Panc1 (cell line): ENCODE measurements around the gene DPP9. TPM values are rescaled to one million over a fixed set of nuclear protein-coding genes. Genes with fewer than 3 reads are reported as not detected.

Experiments
- ATAC-seq: fragments of 200-7000 bp; cut with Tn5 transposase; 2 replicates; pipeline ENCODE4 v1.9.1; 2020; ENCODE audit warnings: mild to moderate bottlenecking, moderate library complexity
- BruUV-seq: library from RNA; stranded (reverse); fragments of 400-500 nt; replicated peaks from 2 replicates; lab custom pipeline; 2021; lab: Mats Ljungman, UMichigan
- CTCF ChIA-PET: fragments of 300-600 bp; sonication (Branson Sonifier 250); formaldehyde crosslinking; loops from one replicate; lab custom pipeline; 2022; ENCODE audit warnings: antibody characterized with exemption; lab: Charles Lee
- POLR2A ChIA-PET: fragments of 300-600 bp; sonication (Branson Sonifier 250); formaldehyde crosslinking; loops from one replicate; lab custom pipeline; 2022; ENCODE audit warnings: antibody characterized with exemption; lab: Charles Lee
- DNase-seq: peaks from one replicate; pipeline ENCODE4 v3.0.0-alpha.2; 2010; ENCODE audit warnings: low read depth, low spot score
- H3K27ac ChIP-seq: 2 replicates; pipeline ENCODE4 v1.5.1; 2011; ENCODE audit warnings: mild to moderate bottlenecking, low read length, inconsistent platforms
- H3K27me3 ChIP-seq: fragments of 200-500 bp; sonication (Bioruptor generic); 2 replicates; pipeline ENCODE4 v1.6.0; 2014; ENCODE audit warnings: low read length, inconsistent platforms; ENCODE audit not compliant: control insufficient read depth, insufficient read depth
- H3K36me3 ChIP-seq: fragments of 200-500 bp; sonication (Bioruptor generic); 2 replicates; pipeline ENCODE4 v1.5.1; 2014; ENCODE audit warnings: inconsistent platforms, mild to moderate bottlenecking, low read length, moderate library complexity; ENCODE audit not compliant: control insufficient read depth, insufficient read depth
- H3K4me1 ChIP-seq: 2 replicates; pipeline ENCODE4 v1.5.1; 2011; ENCODE audit warnings: inconsistent platforms, mild to moderate bottlenecking, low read length, moderate library complexity; ENCODE audit not compliant: control insufficient read depth, insufficient read depth
- H3K4me3 ChIP-seq, 2 experiments: 2 replicates each; pipeline ENCODE4 v1.5.1; 2011 to 2012; ENCODE audit warnings: low read depth in 2 of 2, low read length in 2 of 2, mild to moderate bottlenecking in 2 of 2, inconsistent platforms in 1 of 2, moderate library complexity in 1 of 2
- H3K9me3 ChIP-seq: fragments of 200-500 bp; sonication (Bioruptor generic); 2 replicates; pipeline ENCODE4 v1.5.1; 2014; ENCODE audit warnings: low read depth, mild to moderate bottlenecking, inconsistent platforms, low read length, moderate library complexity; ENCODE audit not compliant: control insufficient read depth, insufficient read depth
- CTCF ChIP-seq: fragments of 450-650 bp; IDR thresholded peaks from 2 replicates; pipeline ENCODE4 v1.5.1; 2017; ENCODE audit warnings: mild to moderate bottlenecking
- POLR2AphosphoS5 ChIP-seq: IDR thresholded peaks from 2 replicates; pipeline ENCODE4 v1.6.1; 2012; ENCODE audit warnings: mild to moderate bottlenecking, low read depth, low read length, moderate library complexity
- SIN3A ChIP-seq: IDR thresholded peaks from 2 replicates; pipeline ENCODE4 v1.6.1; 2012; ENCODE audit warnings: low read depth, mild to moderate bottlenecking, low read length, moderate library complexity, borderline replicate concordance; ENCODE audit not compliant: insufficient read depth
- TCF7L2 ChIP-seq: IDR thresholded peaks from 2 replicates; pipeline ENCODE4 v1.6.1; 2011; ENCODE audit warnings: mild to moderate bottlenecking, low read depth, low read length, inconsistent platforms
- in situ Hi-C: cut with HindIII; loops from 2 replicates; pipeline ENCODE4 v1.10.0; 2016; ENCODE audit warnings: low sequenced_read_pairs, low pct_unique_long_range_greater_than_20kb
- intact Hi-C: fragments of 100-400 bp; cut with micrococcal nuclease; formaldehyde crosslinking; loops from one replicate; pipeline ENCODE4 v1.10.0; 2022; ENCODE audit not compliant: unreplicated experiment
- total RNA-seq: library from RNA; stranded (reverse); gene quantifications from one replicate; pipeline ENCODE4 v1.2.1, GENCODE V29; 2021; ENCODE audit not compliant: unreplicated experiment
- TF ChIP-seq, protein P1 (sequence below), 2 experiments: IDR thresholded peaks; 2 replicates each; pipeline ENCODE4 v1.6.1; 2011 to 2012; ENCODE audit warnings: low read depth in 2 of 2, control low read depth in 1 of 2, low read length in 1 of 2, mild to moderate bottlenecking in 1 of 2, moderate library complexity in 1 of 2; ENCODE audit not compliant: insufficient read depth in 1 of 2

The DPP9 gene
- total RNA-seq, 1 experiment from 2014 or later: 108 TPM

GRCh38 chr19:4711211-4711610 is 12.4 kb downstream of the DPP9 start:
- BruUV-seq: no TSS peak
- ChIA-PET CTCF (interaction anchor here (1.1 kb wide), 1 partner anchor 25 kb away, joined by 4 read pairs; no protein-coding TSS in a partner anchor), POLR2A (interaction anchor here (0.6 kb wide), 1 partner anchor 82 kb away, joined by 3 read pairs; no protein-coding TSS in a partner anchor)
- Histone ChIP-seq H3K4me1 (peaks cover 19% of the 10 kb centered on the region), H3K4me3 (no peak overlapping the region), H3K36me3 (no peaks in the 10 kb centered on the region), H3K27ac (no peak overlapping the region), H3K9me3 (no peaks in the 10 kb centered on the region), H3K27me3 (no peaks in the 10 kb centered on the region)
- in situ Hi-C loops (no loop called here), intact Hi-C loops (no loop called here)
- no peak for ATAC-seq
- DNase-seq: no peak
- TF ChIP-seq POLR2AphosphoS5: no peak
- TF ChIP-seq SIN3A: no peak

DNA sequence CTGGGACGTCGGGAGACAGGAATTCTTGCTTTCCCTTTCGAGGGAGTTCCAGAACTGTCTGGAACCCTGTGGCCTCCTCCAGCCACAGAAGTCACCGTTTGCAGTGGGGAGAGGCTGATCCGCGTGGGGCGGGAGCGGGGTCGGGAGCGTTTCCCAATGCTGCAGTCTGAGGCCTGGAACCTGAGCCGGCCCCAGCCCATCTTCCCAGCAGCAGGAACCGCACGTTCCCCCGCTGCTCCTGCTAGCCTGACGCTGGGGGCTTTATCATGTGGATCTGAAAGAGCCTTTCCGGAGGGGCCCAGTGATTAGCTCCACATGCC is 13.4 kb downstream of the DPP9 start:
- Histone ChIP-seq H3K27me3 (no peaks in the 10 kb centered on the region), H3K36me3 (no peaks in the 10 kb centered on the region), H3K4me1 (peaks cover 10% of the 10 kb centered on the region), H3K27ac (no peak overlapping the region), H3K4me3 (no peak overlapping the region), H3K9me3 (no peaks in the 10 kb centered on the region)
- intact Hi-C loops: no loop called here
- TF ChIP-seq POLR2AphosphoS5: no peak
- no peak for TF ChIP-seq TCF7L2
- TF ChIP-seq, protein P1, sequence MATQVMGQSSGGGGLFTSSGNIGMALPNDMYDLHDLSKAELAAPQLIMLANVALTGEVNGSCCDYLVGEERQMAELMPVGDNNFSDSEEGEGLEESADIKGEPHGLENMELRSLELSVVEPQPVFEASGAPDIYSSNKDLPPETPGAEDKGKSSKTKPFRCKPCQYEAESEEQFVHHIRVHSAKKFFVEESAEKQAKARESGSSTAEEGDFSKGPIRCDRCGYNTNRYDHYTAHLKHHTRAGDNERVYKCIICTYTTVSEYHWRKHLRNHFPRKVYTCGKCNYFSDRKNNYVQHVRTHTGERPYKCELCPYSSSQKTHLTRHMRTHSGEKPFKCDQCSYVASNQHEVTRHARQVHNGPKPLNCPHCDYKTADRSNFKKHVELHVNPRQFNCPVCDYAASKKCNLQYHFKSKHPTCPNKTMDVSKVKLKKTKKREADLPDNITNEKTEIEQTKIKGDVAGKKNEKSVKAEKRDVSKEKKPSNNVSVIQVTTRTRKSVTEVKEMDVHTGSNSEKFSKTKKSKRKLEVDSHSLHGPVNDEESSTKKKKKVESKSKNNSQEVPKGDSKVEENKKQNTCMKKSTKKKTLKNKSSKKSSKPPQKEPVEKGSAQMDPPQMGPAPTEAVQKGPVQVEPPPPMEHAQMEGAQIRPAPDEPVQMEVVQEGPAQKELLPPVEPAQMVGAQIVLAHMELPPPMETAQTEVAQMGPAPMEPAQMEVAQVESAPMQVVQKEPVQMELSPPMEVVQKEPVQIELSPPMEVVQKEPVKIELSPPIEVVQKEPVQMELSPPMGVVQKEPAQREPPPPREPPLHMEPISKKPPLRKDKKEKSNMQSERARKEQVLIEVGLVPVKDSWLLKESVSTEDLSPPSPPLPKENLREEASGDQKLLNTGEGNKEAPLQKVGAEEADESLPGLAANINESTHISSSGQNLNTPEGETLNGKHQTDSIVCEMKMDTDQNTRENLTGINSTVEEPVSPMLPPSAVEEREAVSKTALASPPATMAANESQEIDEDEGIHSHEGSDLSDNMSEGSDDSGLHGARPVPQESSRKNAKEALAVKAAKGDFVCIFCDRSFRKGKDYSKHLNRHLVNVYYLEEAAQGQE (IDR thresholded peaks at IDR 0.05; ENCODE audit: insufficient read depth in 1 of 2, low read depth in 2 of 2, low read length in 1 of 2): no peak
- TF ChIP-seq CTCF: no peak
- no peak for TF ChIP-seq SIN3A
- DNase-seq (no peak), ATAC-seq (no peak)
- no TSS peak for BruUV-seq
- in situ Hi-C loops: no loop called here
- ChIA-PET POLR2A (no interaction called here), CTCF (interaction anchor here (1.1 kb wide), 1 partner anchor 24 kb away, joined by 4 read pairs; no protein-coding TSS in a partner anchor)

- BruUV-seq: no TSS peak
- in situ Hi-C loops (no loop called here), intact Hi-C loops (no loop called here)
- POLR2A ChIA-PET: no interaction called here
- CTCF ChIA-PET: interaction anchor here (1.1 kb wide), 1 partner anchor 24 kb away, joined by 4 read pairs; no protein-coding TSS in a partner anchor
- H3K4me1 ChIP-seq: peaks cover 9% of the 10 kb centered on the region
- no peak overlapping the region for H3K27ac ChIP-seq
- H3K36me3 ChIP-seq: no peaks in the 10 kb centered on the region
- DNase-seq: no peak
- ATAC-seq: no peak
- H3K27me3 ChIP-seq: no peaks in the 10 kb centered on the region
- TF ChIP-seq CTCF (no peak), SIN3A (no peak), POLR2AphosphoS5 (no peak), TCF7L2 (no peak)
- TF ChIP-seq, protein P1 (IDR thresholded peaks at IDR 0.05; ENCODE audit: insufficient read depth in 1 of 2, low read depth in 2 of 2, low read length in 1 of 2): no peak
- H3K9me3 ChIP-seq: no peaks in the 10 kb centered on the region
- no peak overlapping the region for H3K4me3 ChIP-seq
Observed at GRCh38 chr19:4709440-4710280, 14.0 kb downstream of the DPP9 start.
